Muscle of leg (tissue), 11 donors: ENCODE data around the gene TSPEAR. TPM values are rescaled to one million over a fixed set of nuclear protein-coding genes. Genes with fewer than 3 reads are reported as not detected.

Experiments
- DNase-seq: peaks from one replicate; pipeline ENCODE4 v3.0.0; 2013
- H3K27ac ChIP-seq: one replicate; pipeline ENCODE4 v1.5.1; 2013; ENCODE audit warnings: mild to moderate bottlenecking, low read length, control low read depth
- H3K27me3 ChIP-seq: one replicate; pipeline ENCODE4 v1.6.1; 2013; ENCODE audit warnings: low read length; ENCODE audit not compliant: control insufficient read depth, insufficient read depth
- H3K36me3 ChIP-seq: one replicate; pipeline ENCODE4 v1.6.1; 2013; ENCODE audit warnings: low read length; ENCODE audit not compliant: control insufficient read depth, insufficient read depth
- H3K4me1 ChIP-seq: one replicate; pipeline ENCODE4 v1.6.1; 2013; ENCODE audit warnings: low read length; ENCODE audit not compliant: control insufficient read depth, insufficient read depth
- H3K4me3 ChIP-seq: one replicate; pipeline ENCODE4 v1.5.1; 2013; ENCODE audit warnings: low read length, control low read depth
- H3K9me3 ChIP-seq: replicated peaks from 2 replicates; pipeline ENCODE4 v1.6.1; 2013; ENCODE audit warnings: low read depth, low read length; ENCODE audit not compliant: control insufficient read depth
- WGBS: methylation state at CpG from one replicate; pipeline ENCODE4 v1.1.5; 2013; ENCODE audit warnings: missing lambda C conversion rate; ENCODE audit not compliant: insufficient coverage; 5-methylcytosine and 5-hydroxymethylcytosine counted together
- polyA plus RNA-seq, 8 donors: library from polyadenylated mRNA; unstranded; fragments of 120-200 nt; gene quantifications; one replicate each; pipeline versions ENCODE4 v1.2.1 to v1.2.3, GENCODE V29; 2013; ENCODE audit warnings: inconsistent platforms in 1 of 8, low replicate concordance in 1 of 8; ENCODE audit not compliant: insufficient read length in 8 of 8, insufficient read depth in 1 of 8
- total RNA-seq: library from RNA; stranded (reverse); fragments of 120-200 nt; gene quantifications from one replicate; pipeline ENCODE4 v1.2.4, GENCODE V29; 2013

TSPEAR gene
- total and polyA plus RNA-seq, 9 donors: 0.04 to 1.5 (median 0.10) TPM; not detected in 2

GRCh38 chr21:44617071-44617501 lies 94.3 kb downstream of the TSPEAR start:
- no peaks in the 10 kb centered on the region for H3K4me1 ChIP-seq
- 32% methylated on average over 7 of the region's 8 CpGs for WGBS
- H3K36me3 ChIP-seq: no peaks in the 10 kb centered on the region
- H3K4me3 ChIP-seq: no peak overlapping the region
- no peak overlapping the region for H3K27ac ChIP-seq
- H3K27me3 ChIP-seq: peaks cover 9% of the 10 kb centered on the region
- DNase-seq: no peak
- no peaks in the 10 kb centered on the region for H3K9me3 ChIP-seq

- Histone ChIP-seq H3K36me3 (no peaks in the 10 kb centered on the region), H3K4me3 (no peak overlapping the region), H3K27ac (no peak overlapping the region), H3K27me3 (peaks cover 9% of the 10 kb centered on the region), H3K9me3 (peaks cover 2% of the 10 kb centered on the region), H3K4me1 (no peaks in the 10 kb centered on the region)
- WGBS: 79% methylated on average over 16 of the region's 16 CpGs
- DNase-seq: no peak
Measured at GRCh38 chr21:44616591-44616926, 94.8 kb downstream of the TSPEAR start.

- Histone ChIP-seq H3K9me3 (peaks cover 4% of the 10 kb centered on the region), H3K36me3 (no peaks in the 10 kb centered on the region), H3K4me1 (no peaks in the 10 kb centered on the region), H3K27ac (no peak overlapping the region), H3K4me3 (no peak overlapping the region), H3K27me3 (peaks cover 9% of the 10 kb centered on the region)
- DNase-seq: no peak
- 75% methylated on average over 12 of the region's 17 CpGs for WGBS
Measured at GRCh38 chr21:44615911-44616590, 95.3 kb downstream of the TSPEAR start.

GRCh38 chr21:44615466-44615865 lies 95.9 kb downstream of the TSPEAR start:
- 83% methylated on average over 3 of the region's 8 CpGs for WGBS

GRCh38 chr21:44614961-44615391 lies 96.4 kb downstream of the TSPEAR start:
- Histone ChIP-seq H3K27ac (no peak overlapping the region), H3K36me3 (no peaks in the 10 kb centered on the region), H3K9me3 (peaks cover 7% of the 10 kb centered on the region), H3K4me1 (no peaks in the 10 kb centered on the region), H3K4me3 (no peak overlapping the region), H3K27me3 (peaks cover 12% of the 10 kb centered on the region)
- no peak for DNase-seq
- 86% methylated on average over 22 of the region's 28 CpGs for WGBS

More at GRCh38 chr21:44615466-44615865, 95.9 kb downstream of the TSPEAR start:
- H3K36me3 ChIP-seq: no peaks in the 10 kb centered on the region
- H3K4me3 ChIP-seq: no peak overlapping the region
- H3K27me3 ChIP-seq: peaks cover 11% of the 10 kb centered on the region
- no peaks in the 10 kb centered on the region for H3K4me1 ChIP-seq
- H3K27ac ChIP-seq: no peak overlapping the region
- DNase-seq: no peak
- H3K9me3 ChIP-seq: peaks cover 7% of the 10 kb centered on the region

- 82% methylated on average over 14 of the region's 20 CpGs for WGBS
- Histone ChIP-seq H3K4me3 (no peak overlapping the region), H3K27me3 (peaks cover 12% of the 10 kb centered on the region), H3K27ac (no peak overlapping the region), H3K9me3 (peaks cover 9% of the 10 kb centered on the region), H3K36me3 (no peaks in the 10 kb centered on the region), H3K4me1 (no peaks in the 10 kb centered on the region)
- DNase-seq: no peak
Measured at GRCh38 chr21:44614161-44614631, 97.2 kb downstream of the TSPEAR start.

GRCh38 chr21:44613386-44614155 lies 97.8 kb downstream of the TSPEAR start:
- Histone ChIP-seq H3K27me3 (peaks cover 12% of the 10 kb centered on the region), H3K27ac (no peak overlapping the region), H3K9me3 (peaks cover 9% of the 10 kb centered on the region), H3K36me3 (no peaks in the 10 kb centered on the region), H3K4me1 (no peaks in the 10 kb centered on the region), H3K4me3 (no peak overlapping the region)
- 80% methylated on average over 25 of the region's 26 CpGs for WGBS
- no peak for DNase-seq

- WGBS: 82% methylated on average over 12 of the region's 13 CpGs
- DNase-seq: no peak
- H3K36me3 ChIP-seq: no peaks in the 10 kb centered on the region
Measured at GRCh38 chr21:44612669-44613229, 98.6 kb downstream of the TSPEAR start.

GRCh38 chr21:44612029-44612486 lies 99.3 kb downstream of the TSPEAR start, which contains the start of gene KRTAP10-8:
Gene KRTAP10-8, plus strand, starts transcription at chr21:44612079. Its CDS starts 22 bp downstream, at chr21:44612101.
- no peak within 1 kb of the TSS for H3K4me3 ChIP-seq
- no peak within 1 kb of the TSS for H3K27ac ChIP-seq
- H3K36me3 ChIP-seq: no peaks in the 10 kb centered on the region
- H3K4me1 ChIP-seq: no peaks in the 10 kb centered on the region
- peaks cover 12% of the 10 kb centered on the region for H3K27me3 ChIP-seq
- DNase-seq: no peak
- peaks cover 9% of the 10 kb centered on the region for H3K9me3 ChIP-seq
- WGBS: 74% methylated on average over 8 of the region's 8 CpGs

More at GRCh38 chr21:44612669-44613229, 98.6 kb downstream of the TSPEAR start:
- Histone ChIP-seq H3K27ac (no peak overlapping the region), H3K27me3 (peaks cover 12% of the 10 kb centered on the region), H3K4me1 (no peaks in the 10 kb centered on the region), H3K9me3 (peaks cover 9% of the 10 kb centered on the region), H3K4me3 (no peak overlapping the region)

- H3K4me1 ChIP-seq: no peaks in the 10 kb centered on the region
- no peak for DNase-seq
- peaks cover 11% of the 10 kb centered on the region for H3K27me3 ChIP-seq
- H3K9me3 ChIP-seq: peaks cover 9% of the 10 kb centered on the region
- no peaks in the 10 kb centered on the region for H3K36me3 ChIP-seq
- no peak overlapping the region for H3K27ac ChIP-seq
- H3K4me3 ChIP-seq: no peak overlapping the region
- WGBS: 87% methylated on average over 3 of the region's 4 CpGs
Measured at GRCh38 chr21:44611551-44611950, 99.8 kb downstream of the TSPEAR start.
